Smooth muscle cell (in vitro differentiated cells): ENCODE data around the gene VWA5B2. TPM values are rescaled to one million over a fixed set of nuclear protein-coding genes. Genes with fewer than 3 reads are reported as not detected.

Experiments used
- DNase-seq: peaks from one replicate; lab custom pipeline; 2025; ENCODE audit not compliant: unreplicated experiment; lab: John Stamatoyannopoulos, UW
- H2AFZ ChIP-seq: fragments of 200-600 bp; sonication (generic); 2 replicates; pipeline ENCODE4 v1.6.0; 2016; ENCODE audit warnings: antibody characterized with exemption, low read depth, mild to moderate bottlenecking
- H3F3A ChIP-seq: fragments of 200-600 bp; sonication (generic); 2 replicates; pipeline ENCODE4 v1.6.0; 2017; ENCODE audit warnings: antibody characterized with exemption, low read depth
- H3K27ac ChIP-seq: fragments of 200-600 bp; sonication (generic); 2 replicates; pipeline ENCODE4 v1.5.1; 2016; ENCODE audit warnings: low read depth, mild to moderate bottlenecking
- H3K27me3 ChIP-seq: fragments of 200-600 bp; sonication (generic); 2 replicates; pipeline ENCODE4 v1.6.1; 2016; ENCODE audit warnings: low read depth, mild to moderate bottlenecking
- H3K36me3 ChIP-seq: fragments of 200-600 bp; sonication (generic); 2 replicates; pipeline ENCODE4 v1.5.1; 2016; ENCODE audit warnings: low read depth
- H3K4me1 ChIP-seq: fragments of 200-600 bp; sonication (generic); 2 replicates; pipeline ENCODE4 v1.5.1; 2016; ENCODE audit warnings: low read depth
- H3K4me2 ChIP-seq: fragments of 200-600 bp; sonication (generic); 2 replicates; pipeline ENCODE4 v1.6.0; 2016; ENCODE audit warnings: mild to moderate bottlenecking
- H3K4me3 ChIP-seq: fragments of 200-600 bp; sonication (generic); 2 replicates; pipeline ENCODE4 v1.5.1; 2016; ENCODE audit warnings: mild to moderate bottlenecking
- H3K79me2 ChIP-seq: fragments of 200-600 bp; sonication (generic); 2 replicates; pipeline ENCODE4 v1.6.0; 2016; ENCODE audit warnings: low read depth, mild to moderate bottlenecking
- H3K9ac ChIP-seq: fragments of 200-600 bp; sonication (generic); 2 replicates; pipeline ENCODE4 v1.6.0; 2016; ENCODE audit warnings: low read depth
- H3K9me3 ChIP-seq: fragments of 200-600 bp; sonication (generic); replicated peaks from 2 replicates; pipeline ENCODE4 v1.5.1; 2016; ENCODE audit warnings: low read depth
- H4K20me1 ChIP-seq: fragments of 200-600 bp; sonication (generic); 2 replicates; pipeline ENCODE4 v1.6.0; 2016; ENCODE audit warnings: low read depth
- WGBS: methylation state at CpG from one replicate; pipeline ENCODE4 v1.1.7; 2016; ENCODE audit warnings: low lambda C conversion rate; 5-methylcytosine and 5-hydroxymethylcytosine counted together
- polyA plus RNA-seq: library from polyadenylated mRNA; unstranded; fragments of >200 nt; fragmentation: Nextera tagmentation; extraction: Ambion mirVana; gene quantifications from 2 replicates; pipeline ENCODE4 v1.2.1, GENCODE V29; 2016
- total RNA-seq: library from RNA; depleted of rRNA; stranded (reverse); fragments of >200 nt; gene quantifications from 2 replicates; pipeline ENCODE4 v1.2.3, GENCODE V29; 2014
- TF ChIP-seq, protein P1 (sequence below): fragments of 200-600 bp; sonication (generic); IDR thresholded peaks from 2 replicates; pipeline ENCODE4 v1.5.1; 2017; ENCODE audit warnings: borderline replicate concordance, mild to moderate bottlenecking, antibody characterized with exemption; ENCODE audit not compliant: insufficient read depth, poor library complexity, severe bottlenecking

VWA5B2 gene
- total and polyA plus RNA-seq, 2 experiments from 2014 or later: not detected

GRCh38 chr3:184203526-184203925 lies 25.9 kb upstream of the VWA5B2 start:
- no peak overlapping the region for H3K4me2 ChIP-seq

GRCh38 chr3:184209146-184209923 lies 20.1 kb upstream of the VWA5B2 start:
- Histone ChIP-seq H3K4me1 (no peaks in the 10 kb centered on the region), H3F3A (no peaks in the 10 kb centered on the region), H2AFZ (no peak overlapping the region), H3K27ac (no peak overlapping the region), H3K36me3 (no peaks in the 10 kb centered on the region), H3K9me3 (no peaks in the 10 kb centered on the region), H3K9ac (no peak overlapping the region), H3K4me3 (no peak overlapping the region), H3K79me2 (no peaks in the 10 kb centered on the region), H3K27me3 (peaks cover 14% of the 10 kb centered on the region), H3K4me2 (no peak overlapping the region), H4K20me1 (no peaks in the 10 kb centered on the region)
- no peak for DNase-seq
- 84% methylated on average over 11 of the region's 11 CpGs for WGBS
- TF ChIP-seq, protein P1, sequence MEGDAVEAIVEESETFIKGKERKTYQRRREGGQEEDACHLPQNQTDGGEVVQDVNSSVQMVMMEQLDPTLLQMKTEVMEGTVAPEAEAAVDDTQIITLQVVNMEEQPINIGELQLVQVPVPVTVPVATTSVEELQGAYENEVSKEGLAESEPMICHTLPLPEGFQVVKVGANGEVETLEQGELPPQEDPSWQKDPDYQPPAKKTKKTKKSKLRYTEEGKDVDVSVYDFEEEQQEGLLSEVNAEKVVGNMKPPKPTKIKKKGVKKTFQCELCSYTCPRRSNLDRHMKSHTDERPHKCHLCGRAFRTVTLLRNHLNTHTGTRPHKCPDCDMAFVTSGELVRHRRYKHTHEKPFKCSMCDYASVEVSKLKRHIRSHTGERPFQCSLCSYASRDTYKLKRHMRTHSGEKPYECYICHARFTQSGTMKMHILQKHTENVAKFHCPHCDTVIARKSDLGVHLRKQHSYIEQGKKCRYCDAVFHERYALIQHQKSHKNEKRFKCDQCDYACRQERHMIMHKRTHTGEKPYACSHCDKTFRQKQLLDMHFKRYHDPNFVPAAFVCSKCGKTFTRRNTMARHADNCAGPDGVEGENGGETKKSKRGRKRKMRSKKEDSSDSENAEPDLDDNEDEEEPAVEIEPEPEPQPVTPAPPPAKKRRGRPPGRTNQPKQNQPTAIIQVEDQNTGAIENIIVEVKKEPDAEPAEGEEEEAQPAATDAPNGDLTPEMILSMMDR: no peak

More at GRCh38 chr3:184203526-184203925, 25.9 kb upstream of the VWA5B2 start:
- H2AFZ ChIP-seq: no peak overlapping the region
- no peaks in the 10 kb centered on the region for H3K4me1 ChIP-seq
- TF ChIP-seq, protein P1: no peak
- H3K9me3 ChIP-seq: no peaks in the 10 kb centered on the region
- no peaks in the 10 kb centered on the region for H4K20me1 ChIP-seq
- peaks cover 14% of the 10 kb centered on the region for H3K27me3 ChIP-seq
- no peak overlapping the region for H3K9ac ChIP-seq
- H3K36me3 ChIP-seq: no peaks in the 10 kb centered on the region
- DNase-seq: no peak
- no peak overlapping the region for H3K4me3 ChIP-seq
- 82% methylated on average over 8 of the region's 8 CpGs for WGBS
- H3F3A ChIP-seq: no peaks in the 10 kb centered on the region
- no peaks in the 10 kb centered on the region for H3K79me2 ChIP-seq
- H3K27ac ChIP-seq: no peak overlapping the region

DNA sequence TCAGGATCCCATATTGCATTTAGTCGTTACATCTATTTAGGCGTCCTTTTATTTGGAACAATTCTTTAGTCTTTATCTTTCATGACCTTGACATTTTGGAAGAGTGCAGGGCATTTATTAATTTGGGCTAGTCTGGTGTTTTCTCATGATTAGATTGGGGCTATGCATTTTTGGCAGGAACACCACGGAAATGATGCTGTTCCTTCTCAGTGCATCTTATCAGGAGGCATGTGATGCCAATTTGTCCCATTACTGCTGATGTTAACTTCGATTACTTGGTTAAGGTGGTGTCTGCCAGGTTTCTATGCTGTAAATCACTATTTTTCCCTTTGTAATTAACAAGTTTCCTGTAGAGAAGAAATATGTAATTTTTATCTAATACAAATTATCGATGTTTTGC lies 18.1 kb upstream of the VWA5B2 start:
- Histone ChIP-seq H3K4me3 (no peak overlapping the region), H3K4me1 (no peaks in the 10 kb centered on the region), H3K27ac (no peak overlapping the region), H2AFZ (no peak overlapping the region), H3K9ac (no peak overlapping the region), H3K9me3 (no peaks in the 10 kb centered on the region), H3K79me2 (no peaks in the 10 kb centered on the region), H3K27me3 (peaks cover 11% of the 10 kb centered on the region), H3K4me2 (no peak overlapping the region), H4K20me1 (no peaks in the 10 kb centered on the region), H3F3A (no peaks in the 10 kb centered on the region), H3K36me3 (no peaks in the 10 kb centered on the region)
- no peak for DNase-seq
- 87% methylated on average over 5 of the region's 5 CpGs for WGBS
- TF ChIP-seq, protein P1: no peak

GRCh38 chr3:184211718-184212117 lies 17.7 kb upstream of the VWA5B2 start:
- Histone ChIP-seq H3K27ac (no peak overlapping the region), H3K79me2 (no peaks in the 10 kb centered on the region), H2AFZ (no peak overlapping the region), H4K20me1 (no peaks in the 10 kb centered on the region), H3F3A (no peaks in the 10 kb centered on the region), H3K4me2 (no peak overlapping the region), H3K9me3 (no peaks in the 10 kb centered on the region), H3K9ac (no peak overlapping the region), H3K27me3 (peaks cover 6% of the 10 kb centered on the region), H3K36me3 (no peaks in the 10 kb centered on the region), H3K4me1 (no peaks in the 10 kb centered on the region), H3K4me3 (no peak overlapping the region)
- TF ChIP-seq, protein P1: no peak
- DNase-seq: no peak
- 81% methylated on average over 5 of the region's 5 CpGs for WGBS
